ENCODE measurements around the gene SNX10.

Gene SNX10

GRCh38 chr7:26298472-26299058 is 6.9 kb downstream of the SNX10 start:
- no peak for DNase-seq

GRCh38 chr7:26305090-26305868 is 13.6 kb downstream of the SNX10 start:
- peak in 2 of 4 experiments; percentile 3 to 8 for DNase-seq

DNA sequence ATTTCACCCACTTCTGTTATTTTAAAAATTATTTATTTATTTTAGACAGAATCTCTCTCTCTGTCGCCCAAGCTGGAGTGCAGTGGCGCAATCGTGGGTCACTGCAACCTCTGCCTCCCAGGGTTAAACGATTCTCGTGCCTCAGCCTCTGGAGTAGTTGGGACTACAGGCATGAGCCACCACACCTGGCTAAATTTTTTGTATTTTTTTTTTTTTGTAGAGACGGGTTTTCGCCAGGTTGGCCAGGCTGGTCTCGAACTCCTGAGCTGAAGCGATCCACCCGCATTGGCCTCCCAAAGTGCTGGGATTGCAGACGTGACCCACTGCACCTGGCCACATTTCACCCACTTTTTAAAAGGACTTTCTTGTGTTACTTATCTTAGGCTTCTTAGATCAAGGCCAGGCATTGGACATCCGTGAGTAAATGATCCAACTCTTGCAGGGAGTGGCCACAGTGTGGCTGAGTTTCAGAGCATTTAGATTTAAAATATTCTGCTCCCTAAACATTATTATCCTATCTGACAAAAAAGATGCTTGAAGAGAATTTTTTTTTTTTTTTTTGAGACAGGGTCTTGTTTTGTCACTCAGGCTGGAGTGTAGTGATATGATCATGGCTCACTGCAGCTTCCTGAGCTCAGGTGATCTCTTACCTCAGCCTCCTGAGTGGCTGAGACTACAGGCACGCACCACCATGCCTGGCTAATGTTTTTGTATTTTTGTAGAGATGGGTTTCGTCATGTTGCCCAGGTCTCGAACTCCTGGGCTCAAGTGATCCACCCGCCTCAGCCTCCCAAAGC is 14.4 kb downstream of the SNX10 start:
- DNase-seq: no peak

GRCh38 chr7:26306790-26307189 is 15.1 kb downstream of the SNX10 start:
- DNase-seq: no peak

- no peak for DNase-seq
These were observed 15.6 kb downstream of the SNX10 start for GRCh38 chr7:26307226-26307625.

- no peak for DNase-seq
These were observed 16.1 kb downstream of the SNX10 start for GRCh38 chr7:26307791-26308190.

DNA sequence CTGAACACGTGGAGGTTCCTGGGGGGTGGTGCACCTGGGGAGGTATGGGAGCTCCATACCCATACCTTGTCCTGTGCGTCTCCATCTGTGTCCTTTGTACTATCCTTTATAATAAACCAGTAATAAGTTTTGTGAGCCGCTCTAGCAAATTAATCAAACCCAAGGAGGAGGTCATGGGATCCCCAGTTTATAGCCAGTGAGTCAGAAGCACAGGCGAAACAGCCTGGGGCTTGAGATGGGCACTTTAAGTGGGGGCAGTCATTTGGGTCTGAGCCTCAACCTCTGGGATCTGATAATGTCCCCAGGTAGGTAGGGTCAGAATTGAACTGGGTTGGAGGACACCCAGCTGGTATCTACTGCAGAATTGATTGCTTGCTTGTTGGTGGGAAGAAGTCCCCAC is 16.9 kb downstream of the SNX10 start:
- no peak for DNase-seq

DNA sequence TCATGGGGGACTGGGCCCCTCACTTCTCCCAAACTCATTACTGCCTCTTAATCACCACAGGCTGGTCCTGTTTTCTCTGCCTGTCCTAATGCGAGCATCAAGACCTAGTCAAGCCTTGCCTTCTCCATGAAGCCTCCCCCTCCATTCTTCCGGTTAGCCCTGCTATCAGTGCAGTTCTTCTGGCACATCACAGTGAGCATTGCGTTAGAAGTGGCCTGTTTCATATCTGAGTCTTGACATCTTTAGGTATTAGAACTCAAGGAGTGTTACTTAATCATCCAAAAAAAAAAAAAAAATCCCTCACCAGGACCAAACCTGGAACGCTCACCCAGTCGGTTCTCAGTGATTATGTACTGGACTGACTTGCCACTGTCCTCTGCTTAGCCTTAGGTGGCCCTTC is 17.4 kb downstream of the SNX10 start:
- no peak for DNase-seq

DNA sequence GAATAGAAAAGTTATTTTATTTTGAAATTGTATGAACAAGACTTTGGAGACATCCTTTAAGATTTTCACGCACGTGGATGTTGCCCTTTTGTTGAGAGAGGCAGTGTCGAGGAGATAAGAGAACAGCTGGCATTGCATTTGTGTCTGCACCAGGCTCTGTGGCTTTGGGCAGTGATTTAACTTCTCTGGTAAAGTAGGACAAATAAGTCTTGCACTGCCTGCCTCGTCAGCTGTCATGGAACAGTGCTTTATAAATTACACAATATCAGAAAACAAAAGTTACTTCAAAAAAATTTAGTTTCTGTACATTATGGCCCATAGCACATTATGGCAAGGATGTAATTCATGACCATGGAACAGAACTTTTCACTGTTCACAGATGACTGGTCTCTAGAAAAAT is 20.1 kb downstream of the SNX10 start:
- no peak for DNase-seq

- no peak for DNase-seq
These were observed 25.5 kb downstream of the SNX10 start for GRCh38 chr7:26317211-26317610.

DNA sequence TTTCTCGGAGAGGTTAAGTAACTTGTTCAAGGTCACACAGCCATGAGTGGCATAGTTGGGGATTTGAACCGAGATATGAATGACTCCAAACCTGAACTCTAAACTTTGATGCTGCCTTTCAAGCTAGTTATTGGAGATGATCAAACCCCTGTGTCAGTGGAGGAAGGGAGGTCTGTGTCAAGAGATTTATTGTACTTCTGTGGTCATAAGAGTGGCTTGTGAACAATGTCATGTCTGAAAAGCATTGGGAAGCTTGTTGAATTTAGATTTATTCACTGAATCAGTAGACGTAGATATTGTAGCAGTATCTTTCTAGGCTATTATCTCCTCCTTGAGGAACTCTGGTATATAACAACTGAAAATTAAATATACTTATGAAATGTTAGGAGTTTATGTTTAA is 27.3 kb downstream of the SNX10 start:
- DNase-seq: no peak

- no peak for DNase-seq
These were observed 28.0 kb downstream of the SNX10 start for GRCh38 chr7:26319636-26320035.

DNA sequence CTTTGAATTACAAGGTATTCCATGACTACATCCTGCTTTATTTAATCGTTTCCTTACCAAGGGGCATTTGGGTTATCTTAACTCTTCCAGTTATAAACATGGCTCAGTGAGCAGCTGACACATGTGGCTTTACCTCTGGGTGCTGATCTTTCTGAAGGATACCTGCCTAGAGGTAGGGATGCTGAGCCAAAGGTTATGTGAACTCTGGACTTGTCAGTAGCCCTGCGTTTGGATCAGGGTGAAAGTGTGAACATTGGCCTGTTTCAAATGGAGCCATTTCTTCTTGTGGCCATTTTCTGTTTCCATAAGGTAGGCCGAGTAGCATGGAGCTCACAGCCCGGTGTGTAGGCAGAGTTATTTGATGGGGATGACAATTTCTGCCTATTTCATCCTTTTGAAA is 29.2 kb downstream of the SNX10 start:
- no peak for DNase-seq

DNA sequence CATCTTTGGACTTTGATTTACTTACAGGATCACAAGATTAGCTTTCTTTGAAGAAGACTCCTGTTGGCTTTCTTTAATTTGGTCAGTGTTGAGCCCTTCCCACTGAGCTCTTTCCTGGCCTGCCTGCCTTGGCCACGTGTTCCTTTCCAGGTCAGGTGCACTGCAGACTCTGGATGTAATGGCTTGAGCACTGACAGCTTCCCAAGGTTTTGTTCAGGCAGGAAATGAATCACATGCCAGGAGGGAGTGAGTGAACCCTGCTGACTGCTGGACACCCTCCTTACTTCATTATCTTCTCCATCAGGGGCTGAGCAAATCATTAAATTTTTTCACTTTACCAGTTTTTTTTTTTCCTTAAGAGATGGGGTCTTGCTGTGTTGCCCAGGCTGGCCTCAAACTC is 29.8 kb downstream of the SNX10 start:
- DNase-seq: no peak

DNA sequence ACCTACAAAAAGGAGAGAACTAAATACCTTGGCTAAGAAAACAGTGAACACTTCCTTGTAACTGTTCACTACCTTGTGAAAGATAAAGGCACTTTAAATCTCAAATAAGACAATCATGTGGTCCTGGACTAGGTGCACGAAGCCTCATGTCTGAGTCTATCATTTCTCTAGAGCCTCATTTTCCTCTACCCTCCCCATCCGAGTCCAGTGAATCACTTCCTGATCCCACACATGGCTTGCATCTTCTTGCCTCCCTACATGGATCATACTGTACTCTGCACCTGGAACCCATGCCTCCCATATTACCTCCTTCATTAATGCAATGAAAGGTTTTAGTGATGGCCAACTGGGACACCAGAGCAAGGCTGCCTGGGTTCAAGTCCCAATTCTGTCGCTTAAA is 34.5 kb downstream of the SNX10 start:
- no peak for DNase-seq

DNA sequence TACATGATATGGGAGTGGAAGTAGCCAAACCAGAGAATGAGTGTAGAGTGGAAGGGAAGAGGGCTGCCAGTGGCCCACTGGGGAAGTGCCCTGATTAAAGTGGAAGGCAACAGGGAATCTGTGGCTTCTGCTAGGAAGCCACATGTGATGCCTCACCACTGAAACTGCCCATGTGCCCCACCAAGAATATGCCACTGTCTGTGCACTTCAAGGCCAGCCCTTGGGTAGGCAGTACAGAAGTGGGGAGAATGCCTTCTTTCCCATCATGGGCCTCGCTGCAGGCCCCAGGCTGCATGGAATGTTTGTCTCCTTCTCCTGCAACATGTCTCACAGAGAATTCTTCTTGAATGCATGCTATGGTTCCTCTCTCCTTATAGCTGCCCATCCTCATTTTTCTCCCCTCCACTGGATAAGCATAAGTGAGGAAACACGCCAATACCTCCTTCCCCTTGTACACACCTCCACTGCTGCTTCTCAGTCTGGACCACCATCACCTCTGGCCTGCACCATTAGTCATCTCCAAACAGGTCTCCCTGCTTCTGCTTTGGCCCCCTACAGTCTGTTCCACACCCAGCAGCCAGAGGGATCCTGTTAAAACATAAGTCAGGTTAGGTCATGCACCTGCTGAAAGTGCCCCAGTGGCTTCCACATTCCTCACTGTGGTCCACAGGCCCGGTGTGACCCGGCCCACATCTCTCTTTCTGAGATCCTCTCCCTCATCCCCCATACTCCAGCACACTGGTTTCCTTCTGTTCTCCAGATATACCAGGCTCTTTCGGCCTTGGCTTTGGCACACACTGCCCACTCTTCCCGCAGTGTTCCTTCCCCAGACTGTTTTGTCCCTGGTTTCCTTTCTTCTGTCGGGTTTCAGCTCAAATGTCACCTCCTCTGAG is 37.1 kb downstream of the SNX10 start:
- no peak for DNase-seq

- no peak for DNase-seq
These were observed 38.0 kb downstream of the SNX10 start for GRCh38 chr7:26329520-26330255.

DNA sequence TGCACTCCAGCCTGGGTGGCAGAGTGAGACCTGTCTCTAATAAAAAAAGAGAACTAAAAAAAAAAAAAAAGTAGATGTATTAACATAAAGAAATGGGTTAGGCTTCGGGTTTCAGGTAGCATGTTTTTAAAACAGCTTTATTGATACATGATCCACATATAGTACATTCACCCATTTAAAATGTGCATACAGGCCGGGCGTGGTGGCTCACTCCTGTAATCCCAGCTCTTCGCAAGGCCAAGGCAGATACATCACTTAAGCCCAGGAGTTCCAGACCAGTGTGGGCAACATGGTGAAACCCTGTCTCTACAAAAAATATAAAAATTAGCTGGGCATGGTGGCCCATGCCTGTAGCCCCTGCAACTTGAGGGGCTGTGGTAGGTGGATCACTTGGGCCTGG is 39.5 kb downstream of the SNX10 start:
- no peak for DNase-seq

- DNase-seq: no peak
These were observed 40.1 kb downstream of the SNX10 start for GRCh38 chr7:26331789-26332188.

GRCh38 chr7:26332698-26333097 is 41.0 kb downstream of the SNX10 start:
- no peak for DNase-seq

DNA sequence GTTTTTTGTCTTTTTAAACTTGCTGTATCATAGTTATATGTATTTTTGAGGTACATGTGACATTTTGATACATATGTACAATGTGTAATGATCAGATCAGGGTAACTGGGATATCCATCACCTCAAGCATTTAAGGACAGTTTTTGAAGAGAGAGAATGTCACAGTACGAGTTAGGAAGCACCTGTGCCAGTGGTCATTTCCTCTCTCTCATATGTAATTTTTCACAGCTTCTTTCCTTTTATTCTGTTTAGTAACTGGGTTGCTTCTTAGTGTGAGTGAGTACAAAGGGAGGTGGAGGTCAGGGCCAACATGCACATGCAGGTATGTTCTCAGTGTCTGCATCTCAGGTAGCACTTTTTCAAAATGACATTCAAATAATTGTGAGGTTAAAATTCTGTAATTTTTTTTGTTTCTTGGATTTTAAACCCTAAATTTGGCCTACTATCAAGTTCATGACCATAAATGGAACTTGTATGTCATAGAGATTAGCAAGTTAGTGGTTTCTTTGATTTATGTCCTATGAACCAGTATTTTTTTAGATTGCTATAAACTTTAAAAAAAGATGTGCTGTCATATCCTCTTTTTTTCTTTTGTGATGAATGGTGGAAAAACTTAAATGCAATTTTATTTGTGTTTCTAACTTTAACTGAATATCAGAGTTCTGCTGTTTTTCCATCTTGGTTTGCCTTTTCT is 42.7 kb downstream of the SNX10 start:
- DNase-seq: no peak
